Measurements from ENCODE around the gene ADGRD1. TPM values are rescaled to one million over a fixed set of nuclear protein-coding genes. Genes with fewer than 3 reads are reported as not detected.

The ADGRD1 gene
- total and polyA plus RNA-seq, 2 of the 8 experiments (the other 6 are each of a cell fraction or from before 2014, with no cell fraction given), result 0.36 to 0.48 TPM

- FAIRE-seq (no peak), DNase-seq (ENCODE audit: low read depth in 1 of 2, low spot score in 2 of 2) (no peak)
- H3K27me3 ChIP-seq (replicated peaks in 1 of 4; ENCODE audit: control insufficient read depth in 3 of 4, extremely low read depth in 1 of 4, insufficient read depth in 3 of 4, low read length in 3 of 4), result no peaks in the 10 kb centered on the region
- no peaks in the 10 kb centered on the region for H3K4me1 ChIP-seq (replicated peaks in 1 of 4; ENCODE audit: control insufficient read depth in 3 of 4, insufficient read depth in 4 of 4, low read length in 3 of 4)
- H3K27ac ChIP-seq (ENCODE audit: low read depth, low read length), result no peak overlapping the region
- H3K79me2 ChIP-seq (ENCODE audit: control insufficient read depth in 1 of 2, insufficient read depth in 2 of 2, low read length in 2 of 2), result no peaks in the 10 kb centered on the region
- H4K20me1 ChIP-seq (replicated peaks in 1 of 2; ENCODE audit: control insufficient read depth in 1 of 2, insufficient read depth in 2 of 2, low read length in 2 of 2), result no peaks in the 10 kb centered on the region
- H3K14ac ChIP-seq (ENCODE audit: insufficient read length), result no peak overlapping the region
- no peak overlapping the region for H3K4me3 ChIP-seq (ENCODE audit: extremely low read depth in 1 of 4, insufficient read depth in 2 of 4, low read depth in 3 of 4, low read length in 4 of 4)
- H2BK120ac ChIP-seq (replicated peaks; ENCODE audit: low read depth, low read length), result no peak overlapping the region
- H3K9ac ChIP-seq (replicated peaks in 1 of 4; ENCODE audit: extremely low read depth in 1 of 4, low read depth in 3 of 4, low read length in 3 of 4), result no peak overlapping the region
- H2BK12ac ChIP-seq (ENCODE audit: low read depth, low read length), result no peak overlapping the region
- no peak overlapping the region for H2BK5ac ChIP-seq (ENCODE audit: low read depth, low read length)
- 92% methylated on average over 26 of the region's 26 CpGs; no CpG with 5 or more reads in 1 of the 2 experiments for WGBS, 2 experiments (ENCODE audit: extremely low coverage in 1 of 2, insufficient coverage in 1 of 2, insufficient read length in 1 of 2, insufficient replicate concordance in 2 of 2, low coverage in 1 of 2, low lambda C conversion rate in 2 of 2, missing lambda C conversion rate in 1 of 2)
- H3K23ac ChIP-seq (ENCODE audit: insufficient read length), result no peak overlapping the region
- no peak overlapping the region for H3K56ac ChIP-seq (replicated peaks; ENCODE audit: insufficient read length, low read depth, low read length)
- H4K91ac ChIP-seq (replicated peaks; ENCODE audit: insufficient read length, low read length), result no peak overlapping the region
- H2BK15ac ChIP-seq (ENCODE audit: low read length), result no peak overlapping the region
- no peak overlapping the region for H3K4me2 ChIP-seq (ENCODE audit: insufficient read depth in 1 of 2, low read depth in 2 of 2, low read length in 2 of 2)
- POLR2A ChIA-PET (ENCODE audit: partially characterized antibody), result no interaction called here
- H4K8ac ChIP-seq (ENCODE audit: extremely low read depth, insufficient read depth, low read length), result no peak overlapping the region; the same call in 1 of the 2 replicates
- no peak overlapping the region for H4K5ac ChIP-seq (ENCODE audit: insufficient read length, low read depth, low read length)
- H2AK5ac ChIP-seq (ENCODE audit: low read depth, low read length), result no peak overlapping the region
- H2AFZ ChIP-seq (ENCODE audit: low read length), result no peak overlapping the region; the same call in 1 of the 2 replicates
- H3K9me3 ChIP-seq (ENCODE audit: insufficient read depth in 2 of 2, low read depth in 1 of 2, low read length in 1 of 2), result no peaks in the 10 kb centered on the region
- no peaks in the 10 kb centered on the region for H3K36me3 ChIP-seq (ENCODE audit: control insufficient read depth in 2 of 4, insufficient read depth in 4 of 4, low read length in 3 of 4)
- no peaks in the 10 kb centered on the region for H3K79me1 ChIP-seq (ENCODE audit: low read depth, low read length)
- no peak overlapping the region for H3K4ac ChIP-seq (replicated peaks; ENCODE audit: insufficient read length, low read depth, low read length)
- no peak overlapping the region for H3K18ac ChIP-seq (ENCODE audit: extremely low read depth, low read length)
- no peak overlapping the region for H2BK20ac ChIP-seq (ENCODE audit: low read length)
- H3K23me2 ChIP-seq (ENCODE audit: low read depth, low read length), result no peaks in the 10 kb centered on the region
- CTCF ChIA-PET (ENCODE audit: partially characterized antibody), result interaction anchor here (1.3 kb wide), 1 partner anchor 404 kb away, joined by 3 read pairs; no protein-coding TSS in a partner anchor
- no peak for TF ChIP-seq CEBPB (IDR thresholded peaks at IDR 0.05; ENCODE audit: low read depth, low read length)
- TF ChIP-seq SP1 (IDR thresholded peaks at IDR 0.05; ENCODE audit: low read depth, low read length), result no peak
- no peak for TF ChIP-seq KDM1A (IDR thresholded peaks at IDR 0.05; ENCODE audit: borderline replicate concordance, low read length)
- TF ChIP-seq TBP (IDR thresholded peaks at IDR 0.05; ENCODE audit: low read depth, low read length), result no peak
These were observed 96.9 kb downstream of the ADGRD1 start for GRCh38 chr12:131050463-131051154.

All from H1 (cell line).